Muscle layer of colon (tissue), 2 donors: ENCODE data around the gene ANKRD63.

Experiments
- H3K27ac ChIP-seq: one replicate; pipeline ENCODE4 v1.7.0; 2013; ENCODE audit warnings: low read depth, mild to moderate bottlenecking, low read length, moderate library complexity
- H3K27me3 ChIP-seq, 2 donors: one replicate each; pipeline ENCODE4 v1.7.0; 2013; ENCODE audit warnings: low read length in 2 of 2, mild to moderate bottlenecking in 2 of 2; ENCODE audit not compliant: insufficient read depth in 2 of 2, control insufficient read depth in 1 of 2
- H3K36me3 ChIP-seq: one replicate; pipeline ENCODE4 v1.7.0; 2013; ENCODE audit warnings: mild to moderate bottlenecking, low read length; ENCODE audit not compliant: insufficient read depth
- H3K4me1 ChIP-seq: one replicate; pipeline ENCODE4 v1.7.0; 2013; ENCODE audit warnings: mild to moderate bottlenecking, low read length; ENCODE audit not compliant: insufficient read depth
- H3K4me3 ChIP-seq, 2 donors: one replicate each; pipeline ENCODE4 v1.7.0; 2013; ENCODE audit warnings: low read length in 2 of 2, low read depth in 1 of 2, mild to moderate bottlenecking in 1 of 2, moderate library complexity in 1 of 2
- H3K9ac ChIP-seq: one replicate; pipeline ENCODE4 v1.7.0; 2013; ENCODE audit warnings: low read length
- H3K9me3 ChIP-seq: one replicate; pipeline ENCODE4 v1.7.0; 2013; ENCODE audit warnings: mild to moderate bottlenecking, low read length
- donor health status: abdominal sarcoma.
- donor health status: Adenocarcinoma of cecum.

ANKRD63 gene

DNA sequence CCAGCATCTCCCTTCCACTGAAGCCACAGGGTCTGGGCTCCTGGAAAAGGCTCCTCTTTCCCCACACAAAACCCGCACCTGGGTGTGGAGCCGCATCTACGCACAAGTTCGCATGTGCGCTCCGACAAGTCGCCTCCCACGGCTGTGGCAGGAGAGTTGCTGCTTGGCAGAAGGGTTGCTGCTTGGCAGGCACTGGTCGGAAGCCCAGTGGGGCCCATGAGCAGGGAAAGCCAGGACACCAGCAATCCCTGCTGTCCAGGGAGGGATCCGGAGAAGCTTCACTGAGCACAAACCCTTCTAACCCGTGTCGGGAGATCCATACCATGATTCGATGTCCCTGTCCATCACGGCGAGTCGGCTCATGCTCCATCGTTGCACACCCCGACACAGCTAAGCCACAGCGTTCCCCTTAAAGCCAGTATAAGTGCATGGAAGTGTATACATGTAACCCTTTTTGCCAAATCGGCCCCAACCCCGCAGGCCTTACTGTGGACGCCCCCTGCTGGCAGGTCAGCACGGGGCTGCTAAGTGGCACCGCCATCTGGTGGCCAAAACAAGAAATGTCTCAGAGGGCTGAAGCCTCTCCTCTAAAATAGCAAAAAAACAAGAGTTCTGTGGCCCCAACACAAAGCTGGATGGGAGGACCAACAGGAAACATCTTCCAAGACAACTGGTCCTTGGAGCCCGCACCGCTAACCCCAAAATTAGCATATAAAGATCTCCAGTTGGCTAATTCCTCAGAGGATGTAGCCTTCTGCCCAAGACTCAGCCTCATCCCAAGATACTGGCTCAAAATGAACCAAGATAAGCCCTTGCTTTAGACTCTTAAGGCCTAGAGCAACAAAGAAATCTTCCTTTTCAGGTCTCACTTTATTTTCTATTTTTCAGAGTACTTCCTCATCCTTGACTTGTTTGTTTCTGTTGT, 8.3 kb downstream of the ANKRD63 start:
- Histone ChIP-seq H3K9me3 (no peaks in the 10 kb centered on the region), H3K4me1 (peaks cover 6% of the 10 kb centered on the region), H3K9ac (no peak overlapping the region), H3K36me3 (no peaks in the 10 kb centered on the region), H3K4me3 (no peak overlapping the region), H3K27me3 (peaks cover 6 to 7% of the 10 kb centered on the region in 2 donors), H3K27ac (no peak overlapping the region)

DNA sequence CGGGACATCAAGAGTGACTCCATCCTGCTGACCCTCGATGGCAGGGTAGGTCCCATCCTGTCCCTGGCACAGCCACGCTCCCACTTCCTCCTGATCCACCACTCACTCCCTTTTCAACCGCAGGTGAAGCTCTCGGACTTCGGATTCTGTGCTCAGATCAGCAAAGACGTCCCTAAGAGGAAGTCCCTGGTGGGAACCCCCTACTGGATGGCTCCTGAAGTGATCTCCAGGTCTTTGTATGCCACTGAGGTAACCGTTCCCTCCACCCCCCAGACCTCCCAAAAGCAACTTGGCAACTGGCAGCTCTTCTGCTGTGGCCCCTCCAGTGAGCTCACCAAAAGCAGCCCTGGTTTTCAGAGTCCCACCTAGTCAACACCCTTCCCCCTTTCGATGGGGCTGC, 9.4 kb downstream of the ANKRD63 start:
- Histone ChIP-seq H3K4me1 (peaks cover 6% of the 10 kb centered on the region), H3K9me3 (no peaks in the 10 kb centered on the region), H3K4me3 (no peak overlapping the region), H3K36me3 (no peaks in the 10 kb centered on the region), H3K27ac (no peak overlapping the region), H3K9ac (no peak overlapping the region), H3K27me3 (peaks cover 0 to 3% of the 10 kb centered on the region in 2 donors)

DNA sequence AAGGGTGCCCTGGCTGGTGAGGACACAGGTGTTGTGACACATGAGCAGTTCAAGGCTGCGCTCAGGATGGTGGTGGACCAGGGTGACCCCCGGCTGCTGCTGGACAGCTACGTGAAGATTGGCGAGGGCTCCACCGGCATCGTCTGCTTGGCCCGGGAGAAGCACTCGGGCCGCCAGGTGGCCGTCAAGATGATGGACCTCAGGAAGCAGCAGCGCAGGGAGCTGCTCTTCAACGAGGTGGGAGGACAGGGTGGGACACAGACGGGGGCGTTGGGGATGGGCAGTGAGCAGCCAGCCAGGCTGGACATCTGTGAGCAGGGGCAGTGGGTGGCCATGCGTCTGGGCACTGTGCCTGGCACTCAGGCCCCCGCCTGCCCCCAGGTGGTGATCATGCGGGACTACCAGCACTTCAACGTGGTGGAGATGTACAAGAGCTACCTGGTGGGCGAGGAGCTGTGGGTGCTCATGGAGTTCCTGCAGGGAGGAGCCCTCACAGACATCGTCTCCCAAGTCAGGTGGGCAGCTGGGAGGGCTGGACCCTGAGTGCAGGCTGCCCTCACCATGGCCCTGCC, 10.3 kb downstream of the ANKRD63 start:
- Histone ChIP-seq H3K9ac (no peak overlapping the region), H3K27ac (no peak overlapping the region), H3K4me3 (no peak overlapping the region), H3K4me1 (peaks cover 6% of the 10 kb centered on the region), H3K36me3 (no peaks in the 10 kb centered on the region), H3K27me3 (peaks cover 0 to 3% of the 10 kb centered on the region in 2 donors), H3K9me3 (no peaks in the 10 kb centered on the region)

DNA sequence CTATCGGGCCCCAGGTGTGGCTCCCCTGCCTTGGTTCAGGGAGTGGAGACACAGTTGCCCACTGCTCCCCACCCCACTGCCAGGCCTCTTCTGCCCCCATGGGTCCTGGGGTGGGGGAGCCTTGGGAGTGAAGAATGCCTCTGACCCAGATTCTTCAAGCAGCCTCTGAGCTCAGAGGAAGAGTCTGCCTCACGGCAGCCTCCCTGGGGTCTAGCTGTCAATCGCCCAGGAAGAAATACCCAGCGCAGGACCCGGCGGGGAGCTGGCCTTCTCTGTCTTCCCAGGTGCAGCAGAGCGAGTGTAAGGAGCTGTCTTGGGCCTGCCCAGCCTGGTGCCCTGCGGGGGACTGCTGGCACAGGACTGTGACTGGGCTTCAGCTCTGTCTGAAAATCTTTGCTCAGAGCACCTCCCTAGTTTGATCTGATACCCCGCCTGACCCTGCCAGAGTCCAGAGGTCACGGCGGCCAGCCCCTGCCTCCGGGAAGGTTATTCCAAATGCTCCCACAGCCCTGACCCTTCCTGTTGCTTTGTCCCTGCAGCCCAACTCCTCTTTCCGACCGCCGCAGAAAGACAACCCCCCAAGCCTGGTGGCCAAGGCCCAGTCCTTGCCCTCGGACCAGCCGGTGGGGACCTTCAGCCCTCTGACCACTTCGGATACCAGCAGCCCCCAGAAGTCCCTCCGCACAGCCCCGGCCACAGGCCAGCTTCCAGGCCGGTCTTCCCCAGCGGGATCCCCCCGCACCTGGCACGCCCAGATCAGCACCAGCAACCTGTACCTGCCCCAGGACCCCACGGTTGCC, 11.0 kb downstream of the ANKRD63 start:
- Histone ChIP-seq H3K27ac (no peak overlapping the region), H3K4me3 (no peak overlapping the region), H3K36me3 (no peaks in the 10 kb centered on the region), H3K27me3 (peaks cover 0 to 2% of the 10 kb centered on the region in 2 donors), H3K9me3 (no peaks in the 10 kb centered on the region), H3K9ac (no peak overlapping the region), H3K4me1 (peaks cover 9% of the 10 kb centered on the region)

DNA sequence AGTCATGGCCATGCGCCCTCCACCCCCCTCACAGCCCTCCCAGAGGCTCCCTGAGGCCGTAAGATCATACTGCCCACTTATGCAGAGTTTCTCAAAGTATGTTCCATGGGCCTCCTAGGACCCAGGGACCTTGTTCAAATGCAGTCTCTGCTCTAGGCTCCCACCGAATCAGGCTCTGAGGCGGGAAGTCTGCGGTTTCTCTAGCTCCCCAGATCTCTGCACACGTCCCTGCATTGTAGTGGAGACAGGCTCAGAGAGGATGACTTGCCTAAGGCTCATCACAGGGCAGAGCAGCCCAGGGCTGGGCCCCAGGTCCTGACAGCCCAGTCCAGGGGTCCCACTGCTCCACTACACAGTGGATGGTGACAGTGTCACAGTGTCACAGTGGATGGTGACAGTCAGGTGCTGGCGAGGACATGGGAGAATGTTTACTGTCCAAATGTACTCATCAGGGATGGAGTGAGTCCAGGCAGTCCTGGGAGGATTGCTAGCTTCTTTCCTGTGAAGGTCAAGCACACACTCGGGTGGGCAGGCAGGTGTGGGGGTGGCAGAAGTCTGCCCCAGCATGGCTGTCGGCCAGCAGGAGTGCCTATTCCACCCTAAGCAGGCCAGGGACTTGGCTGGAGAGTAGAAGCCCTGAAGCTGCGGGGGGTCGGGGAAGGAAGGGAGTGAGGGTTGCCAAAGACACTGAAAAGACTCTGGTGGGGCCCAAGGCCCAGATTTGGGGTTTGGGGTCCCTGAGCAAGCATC, 12.4 kb downstream of the ANKRD63 start:
- Histone ChIP-seq H3K9ac (no peak overlapping the region), H3K27ac (no peak overlapping the region), H3K9me3 (no peaks in the 10 kb centered on the region), H3K4me1 (peaks cover 12% of the 10 kb centered on the region), H3K4me3 (no peak overlapping the region), H3K36me3 (no peaks in the 10 kb centered on the region), H3K27me3 (no peaks in the 10 kb centered on the region)

DNA sequence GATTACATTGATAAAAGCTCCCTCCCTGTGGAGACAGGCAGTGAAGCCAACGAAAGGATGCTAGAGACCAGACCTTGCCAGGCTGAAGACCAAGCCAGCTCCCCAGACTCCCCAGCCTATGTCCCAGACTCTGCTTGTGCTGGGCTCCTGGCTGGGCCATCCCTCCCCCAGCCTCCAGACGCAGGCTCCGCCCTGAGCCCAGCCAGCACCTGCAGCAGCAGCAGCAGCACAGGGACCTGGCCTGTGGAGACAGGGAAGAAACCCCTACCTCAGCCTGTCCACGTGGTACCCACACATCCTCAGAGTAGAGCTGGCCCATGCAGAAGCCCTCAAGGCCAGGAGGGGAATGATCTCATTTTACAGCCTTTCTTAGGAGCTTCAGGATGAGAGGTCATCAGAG, 13.3 kb downstream of the ANKRD63 start:
- H3K9ac ChIP-seq = no peak overlapping the region
- H3K36me3 ChIP-seq = no peaks in the 10 kb centered on the region
- H3K4me1 ChIP-seq = peaks cover 9% of the 10 kb centered on the region
- H3K9me3 ChIP-seq = no peaks in the 10 kb centered on the region
- no peaks in the 10 kb centered on the region for H3K27me3 ChIP-seq
- no peak overlapping the region for H3K27ac ChIP-seq
- no peak overlapping the region for H3K4me3 ChIP-seq

DNA sequence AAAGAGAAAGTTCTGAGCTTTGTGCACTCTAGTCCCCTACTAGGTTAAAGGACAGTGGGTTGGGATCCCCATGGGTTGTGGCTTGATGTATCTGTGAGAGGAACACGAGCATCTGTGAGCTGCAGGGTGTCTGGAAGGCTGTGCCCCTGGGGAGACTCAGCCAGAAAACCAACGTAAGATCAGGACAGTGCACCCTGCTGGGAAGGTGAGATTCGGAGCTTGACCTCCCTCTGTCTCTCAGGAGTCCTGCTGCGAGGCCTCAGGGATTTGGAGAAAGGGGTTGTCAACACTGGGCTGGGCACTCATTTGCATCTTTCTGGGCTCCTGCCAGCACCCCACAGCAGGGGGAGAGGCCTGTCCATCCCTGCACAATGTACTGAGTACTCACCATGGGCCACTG, 15.2 kb downstream of the ANKRD63 start:
- Histone ChIP-seq H3K4me3 (no peak overlapping the region), H3K9ac (no peak overlapping the region), H3K27me3 (no peaks in the 10 kb centered on the region), H3K27ac (no peak overlapping the region), H3K9me3 (no peaks in the 10 kb centered on the region), H3K4me1 (peaks cover 12% of the 10 kb centered on the region), H3K36me3 (no peaks in the 10 kb centered on the region)

DNA sequence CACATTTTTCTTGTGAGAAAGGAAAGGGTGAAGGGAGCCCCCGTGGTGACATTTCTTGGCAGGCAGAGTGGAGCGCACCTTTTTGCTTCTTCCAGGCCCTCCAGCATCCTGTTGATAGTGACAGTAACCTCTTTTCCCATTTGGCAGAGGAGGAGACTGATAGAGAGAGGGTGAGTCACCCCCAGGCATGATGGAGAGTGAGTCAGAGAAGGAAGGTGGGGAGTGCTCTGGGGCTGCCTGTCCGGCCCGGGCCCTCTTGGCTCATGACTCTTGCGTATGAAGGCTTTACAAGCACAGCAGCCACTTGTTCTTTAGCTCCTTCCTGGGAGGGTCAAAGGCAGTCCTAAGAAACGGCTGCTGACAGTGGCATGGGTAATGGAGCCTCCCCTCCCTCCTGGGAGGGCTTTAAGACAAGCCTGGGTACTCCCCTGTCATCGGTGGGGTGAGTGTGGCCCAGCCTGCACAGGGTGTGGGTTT, 16.0 kb downstream of the ANKRD63 start:
- no peak overlapping the region for H3K4me3 ChIP-seq
- no peak overlapping the region for H3K9ac ChIP-seq
- no peaks in the 10 kb centered on the region for H3K27me3 ChIP-seq
- peaks cover 12% of the 10 kb centered on the region for H3K4me1 ChIP-seq
- H3K36me3 ChIP-seq = no peaks in the 10 kb centered on the region
- no peaks in the 10 kb centered on the region for H3K9me3 ChIP-seq
- H3K27ac ChIP-seq = peak overlapping the region; percentile 7

DNA sequence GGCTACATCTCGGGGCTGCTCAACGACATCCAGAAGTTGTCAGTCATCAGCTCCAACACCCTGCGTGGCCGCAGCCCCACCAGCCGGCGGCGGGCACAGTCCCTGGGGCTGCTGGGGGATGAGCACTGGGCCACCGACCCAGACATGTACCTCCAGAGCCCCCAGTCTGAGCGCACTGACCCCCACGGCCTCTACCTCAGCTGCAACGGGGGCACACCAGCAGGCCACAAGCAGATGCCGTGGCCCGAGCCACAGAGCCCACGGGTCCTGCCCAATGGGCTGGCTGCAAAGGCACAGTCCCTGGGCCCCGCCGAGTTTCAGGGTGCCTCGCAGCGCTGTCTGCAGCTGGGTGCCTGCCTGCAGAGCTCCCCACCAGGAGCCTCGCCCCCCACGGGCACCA, 17.0 kb downstream of the ANKRD63 start:
- H3K27ac ChIP-seq = no peak overlapping the region
- no peaks in the 10 kb centered on the region for H3K36me3 ChIP-seq
- H3K4me1 ChIP-seq = peaks cover 12% of the 10 kb centered on the region
- H3K9me3 ChIP-seq = no peaks in the 10 kb centered on the region
- no peak overlapping the region for H3K4me3 ChIP-seq
- no peak overlapping the region for H3K9ac ChIP-seq
- no peaks in the 10 kb centered on the region for H3K27me3 ChIP-seq

DNA sequence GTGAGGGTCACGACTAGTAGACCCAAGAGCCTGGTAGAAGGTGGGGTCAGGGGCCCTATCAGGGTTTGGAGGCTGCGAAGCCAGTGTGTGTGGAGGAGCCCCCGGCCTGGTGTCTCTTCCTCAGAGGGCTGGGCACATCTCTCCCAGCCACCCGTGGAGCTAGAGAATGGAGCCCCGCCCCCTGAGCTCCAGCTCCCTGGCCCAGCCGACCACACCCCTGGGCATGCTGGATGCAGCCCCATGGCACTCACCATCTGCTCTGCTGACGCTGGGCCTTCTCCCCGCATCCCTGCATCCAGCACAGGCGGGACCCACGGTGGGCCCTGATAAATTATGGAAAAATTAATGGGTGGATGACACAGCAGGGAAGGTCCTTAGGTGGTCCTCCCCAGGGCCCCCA, 17.5 kb downstream of the ANKRD63 start:
- no peaks in the 10 kb centered on the region for H3K9me3 ChIP-seq
- peaks cover 12% of the 10 kb centered on the region for H3K4me1 ChIP-seq
- H3K27ac ChIP-seq = no peak overlapping the region
- H3K27me3 ChIP-seq = no peaks in the 10 kb centered on the region
- H3K36me3 ChIP-seq = no peaks in the 10 kb centered on the region
- no peak overlapping the region for H3K9ac ChIP-seq
- H3K4me3 ChIP-seq = no peak overlapping the region
